Measurements from ENCODE around the gene NME8.

NME8 gene

GRCh38 chr7:37823557-37823956 lies 24.8 kb upstream of the NME8 start:
- H3K36me3 ChIP-seq (ENCODE audit: control insufficient read depth, insufficient read depth, low read length): no peaks in the 10 kb centered on the region
- H3K4me1 ChIP-seq (ENCODE audit: control insufficient read depth, insufficient read depth, low read length, poor library complexity, severe bottlenecking): no peaks in the 10 kb centered on the region
- H3K4me3 ChIP-seq (ENCODE audit: extremely low read depth, insufficient read depth, low read length, poor library complexity, severe bottlenecking): no peak overlapping the region
- peaks cover 4% of the 10 kb centered on the region for H3K9me3 ChIP-seq (ENCODE audit: control insufficient read depth, low read length)
- WGBS, 2 experiments (ENCODE audit: insufficient coverage in 2 of 2): no CpG with 5 or more reads among the region's 2 CpGs
- H3K27ac ChIP-seq (ENCODE audit: low read depth, low read length, severe bottlenecking): no peak overlapping the region

- 92 to 94% methylated on average over 2 of the region's 3 CpGs for WGBS, 2 experiments (ENCODE audit: insufficient coverage in 2 of 2)
- Histone ChIP-seq H3K4me1 (ENCODE audit: control insufficient read depth, insufficient read depth, low read length, poor library complexity, severe bottlenecking) (no peaks in the 10 kb centered on the region), H3K27ac (ENCODE audit: low read depth, low read length, severe bottlenecking) (no peak overlapping the region), H3K9me3 (ENCODE audit: control insufficient read depth, low read length) (peaks cover 4% of the 10 kb centered on the region), H3K36me3 (ENCODE audit: control insufficient read depth, insufficient read depth, low read length) (no peaks in the 10 kb centered on the region), H3K4me3 (ENCODE audit: extremely low read depth, insufficient read depth, low read length, poor library complexity, severe bottlenecking) (no peak overlapping the region)
Observed at GRCh38 chr7:37825038-37825437, 23.4 kb upstream of the NME8 start.

GRCh38 chr7:37826825-37827224 lies 21.6 kb upstream of the NME8 start:
- H3K4me1 ChIP-seq (ENCODE audit: control insufficient read depth, insufficient read depth, low read length, poor library complexity, severe bottlenecking): no peaks in the 10 kb centered on the region
- no peak overlapping the region for H3K4me3 ChIP-seq (ENCODE audit: extremely low read depth, insufficient read depth, low read length, poor library complexity, severe bottlenecking)
- no peak overlapping the region for H3K27ac ChIP-seq (ENCODE audit: low read depth, low read length, severe bottlenecking)
- H3K9me3 ChIP-seq (ENCODE audit: control insufficient read depth, low read length): no peaks in the 10 kb centered on the region
- no peaks in the 10 kb centered on the region for H3K36me3 ChIP-seq (ENCODE audit: control insufficient read depth, insufficient read depth, low read length)
- 69 to 81% methylated on average over 4 of the region's 4 CpGs for WGBS, 2 experiments (ENCODE audit: insufficient coverage in 2 of 2)

- Histone ChIP-seq H3K9me3 (ENCODE audit: control insufficient read depth, low read length) (no peaks in the 10 kb centered on the region), H3K4me3 (ENCODE audit: extremely low read depth, insufficient read depth, low read length, poor library complexity, severe bottlenecking) (no peak overlapping the region), H3K27ac (ENCODE audit: low read depth, low read length, severe bottlenecking) (no peak overlapping the region), H3K4me1 (ENCODE audit: control insufficient read depth, insufficient read depth, low read length, poor library complexity, severe bottlenecking) (no peaks in the 10 kb centered on the region), H3K36me3 (ENCODE audit: control insufficient read depth, insufficient read depth, low read length) (no peaks in the 10 kb centered on the region)
- 100% methylated on average over 1 of the region's 2 CpGs; no CpG with 5 or more reads in 1 of the 2 experiments for WGBS, 2 experiments (ENCODE audit: insufficient coverage in 2 of 2)
Observed at GRCh38 chr7:37831244-37831643, 17.2 kb upstream of the NME8 start.

- Histone ChIP-seq H3K27ac (ENCODE audit: low read depth, low read length, severe bottlenecking) (no peak overlapping the region), H3K4me3 (ENCODE audit: extremely low read depth, insufficient read depth, low read length, poor library complexity, severe bottlenecking) (no peak overlapping the region), H3K9me3 (ENCODE audit: control insufficient read depth, low read length) (no peaks in the 10 kb centered on the region), H3K4me1 (ENCODE audit: control insufficient read depth, insufficient read depth, low read length, poor library complexity, severe bottlenecking) (no peaks in the 10 kb centered on the region), H3K36me3 (ENCODE audit: control insufficient read depth, insufficient read depth, low read length) (no peaks in the 10 kb centered on the region)
- WGBS, 2 experiments (ENCODE audit: insufficient coverage in 2 of 2): 77 to 84% methylated on average over 3 to 4 of the region's 4 CpGs
Observed at GRCh38 chr7:37832194-37832593, 16.2 kb upstream of the NME8 start.

- WGBS, 2 experiments (ENCODE audit: insufficient coverage in 2 of 2): 45 to 74% methylated on average over 8 to 9 of the region's 21 CpGs
- Histone ChIP-seq H3K4me1 (ENCODE audit: control insufficient read depth, insufficient read depth, low read length, poor library complexity, severe bottlenecking) (no peaks in the 10 kb centered on the region), H3K4me3 (ENCODE audit: extremely low read depth, insufficient read depth, low read length, poor library complexity, severe bottlenecking) (no peak overlapping the region), H3K9me3 (ENCODE audit: control insufficient read depth, low read length) (no peaks in the 10 kb centered on the region), H3K27ac (ENCODE audit: low read depth, low read length, severe bottlenecking) (no peak overlapping the region), H3K36me3 (ENCODE audit: control insufficient read depth, insufficient read depth, low read length) (no peaks in the 10 kb centered on the region)
Observed at GRCh38 chr7:37833107-37833817, 15.1 kb upstream of the NME8 start.

GRCh38 chr7:37833818-37834146 lies 14.6 kb upstream of the NME8 start:
- WGBS, 2 experiments (ENCODE audit: insufficient coverage in 2 of 2): 0% methylated on average over 1 of the region's 3 CpGs; no CpG with 5 or more reads in 1 of the 2 experiments
- Histone ChIP-seq H3K36me3 (ENCODE audit: control insufficient read depth, insufficient read depth, low read length) (no peaks in the 10 kb centered on the region), H3K4me3 (ENCODE audit: extremely low read depth, insufficient read depth, low read length, poor library complexity, severe bottlenecking) (no peak overlapping the region), H3K4me1 (ENCODE audit: control insufficient read depth, insufficient read depth, low read length, poor library complexity, severe bottlenecking) (no peaks in the 10 kb centered on the region), H3K27ac (ENCODE audit: low read depth, low read length, severe bottlenecking) (no peak overlapping the region), H3K9me3 (ENCODE audit: control insufficient read depth, low read length) (no peaks in the 10 kb centered on the region)

- Histone ChIP-seq H3K9me3 (ENCODE audit: control insufficient read depth, low read length) (no peaks in the 10 kb centered on the region), H3K4me1 (ENCODE audit: control insufficient read depth, insufficient read depth, low read length, poor library complexity, severe bottlenecking) (no peaks in the 10 kb centered on the region), H3K4me3 (ENCODE audit: extremely low read depth, insufficient read depth, low read length, poor library complexity, severe bottlenecking) (no peak overlapping the region), H3K27ac (ENCODE audit: low read depth, low read length, severe bottlenecking) (no peak overlapping the region), H3K36me3 (ENCODE audit: control insufficient read depth, insufficient read depth, low read length) (no peaks in the 10 kb centered on the region)
- WGBS, 2 experiments (ENCODE audit: insufficient coverage in 2 of 2): 17% methylated on average over 1 of the region's 2 CpGs; no CpG with 5 or more reads in 1 of the 2 experiments
Observed at GRCh38 chr7:37853468-37853867, 5.1 kb downstream of the NME8 start.

- Histone ChIP-seq H3K4me1 (ENCODE audit: control insufficient read depth, insufficient read depth, low read length, poor library complexity, severe bottlenecking) (no peaks in the 10 kb centered on the region), H3K36me3 (ENCODE audit: control insufficient read depth, insufficient read depth, low read length) (no peaks in the 10 kb centered on the region), H3K27ac (ENCODE audit: low read depth, low read length, severe bottlenecking) (no peak overlapping the region), H3K4me3 (ENCODE audit: extremely low read depth, insufficient read depth, low read length, poor library complexity, severe bottlenecking) (no peak overlapping the region), H3K9me3 (ENCODE audit: control insufficient read depth, low read length) (no peaks in the 10 kb centered on the region)
- 60 to 93% methylated on average over 1 to 4 of the region's 6 CpGs for WGBS, 2 experiments (ENCODE audit: insufficient coverage in 2 of 2)
Observed at GRCh38 chr7:37882086-37882485, 33.7 kb downstream of the NME8 start.

GRCh38 chr7:37893359-37893758 lies 45.0 kb downstream of the NME8 start:
- no peak overlapping the region for H3K4me3 ChIP-seq (ENCODE audit: extremely low read depth, insufficient read depth, low read length, poor library complexity, severe bottlenecking)
- H3K9me3 ChIP-seq (ENCODE audit: control insufficient read depth, low read length): no peaks in the 10 kb centered on the region
- no peaks in the 10 kb centered on the region for H3K4me1 ChIP-seq (ENCODE audit: control insufficient read depth, insufficient read depth, low read length, poor library complexity, severe bottlenecking)
- H3K36me3 ChIP-seq (ENCODE audit: control insufficient read depth, insufficient read depth, low read length): no peaks in the 10 kb centered on the region
- H3K27ac ChIP-seq (ENCODE audit: low read depth, low read length, severe bottlenecking): no peak overlapping the region

GRCh38 chr7:37894671-37895070 lies 46.3 kb downstream of the NME8 start:
- H3K27ac ChIP-seq (ENCODE audit: low read depth, low read length, severe bottlenecking): no peak overlapping the region
- 79 to 91% methylated on average over 1 to 3 of the region's 3 CpGs for WGBS, 2 experiments (ENCODE audit: insufficient coverage in 2 of 2)
- H3K4me3 ChIP-seq (ENCODE audit: extremely low read depth, insufficient read depth, low read length, poor library complexity, severe bottlenecking): no peak overlapping the region
- no peaks in the 10 kb centered on the region for H3K9me3 ChIP-seq (ENCODE audit: control insufficient read depth, low read length)
- H3K36me3 ChIP-seq (ENCODE audit: control insufficient read depth, insufficient read depth, low read length): no peaks in the 10 kb centered on the region
- H3K4me1 ChIP-seq (ENCODE audit: control insufficient read depth, insufficient read depth, low read length, poor library complexity, severe bottlenecking): no peaks in the 10 kb centered on the region
